SK-N-SH (cell line): ENCODE data around the gene HEXD. TPM values are rescaled to one million over a fixed set of nuclear protein-coding genes. Genes with fewer than 3 reads are reported as not detected.

Experiments
- CHD2 ChIP-seq: fragments of 150-350 bp; IDR thresholded peaks from 2 replicates; pipeline ENCODE4 v1.6.1; 2018; ENCODE audit warnings: low read length; ENCODE audit not compliant: partially characterized antibody
- ELF1 ChIP-seq: IDR thresholded peaks from 2 replicates; pipeline ENCODE4 v1.4.0; 2012
- EP300 ChIP-seq, 2 experiments: IDR thresholded peaks; 2 replicates each; pipeline versions ENCODE4 v1.4.0 to v1.6.1; 2012; ENCODE audit warnings: borderline replicate concordance in 1 of 2, low read depth in 1 of 2, low read length in 1 of 2
- EZH2phosphoT487 ChIP-seq: fragments of 200-600 bp; sonication (generic); IDR thresholded peaks from 2 replicates; pipeline ENCODE4 v1.6.1; 2017; ENCODE audit warnings: low read depth, mixed run types, mild to moderate bottlenecking, antibody characterized with exemption, moderate library complexity, borderline replicate concordance
- FOSL2 ChIP-seq: IDR thresholded peaks from 2 replicates; pipeline ENCODE4 v1.4.0; 2012; ENCODE audit warnings: low read depth, mild to moderate bottlenecking, moderate library complexity, borderline replicate concordance
- FOXJ3 ChIP-seq: sonication (generic); formaldehyde crosslinking; IDR thresholded peaks from 2 replicates; pipeline ENCODE4 v1.5.1; 2020; ENCODE audit warnings: mild to moderate bottlenecking, missing genetic modification reagents
- FOXM1 ChIP-seq: IDR thresholded peaks from 2 replicates; pipeline ENCODE4 v1.4.0; 2012; ENCODE audit warnings: low read depth, mild to moderate bottlenecking
- GATA2 ChIP-seq: sonication (generic); formaldehyde crosslinking; IDR thresholded peaks from 2 replicates; pipeline ENCODE4 v1.5.0; 2020; ENCODE audit warnings: mild to moderate bottlenecking, missing genetic modification reagents
- JUND ChIP-seq: IDR thresholded peaks from 2 replicates; pipeline ENCODE4 v1.4.0; 2012
- MEF2A ChIP-seq: IDR thresholded peaks from 2 replicates; pipeline ENCODE4 v1.4.0; 2012; ENCODE audit warnings: low read depth, borderline replicate concordance
- MXI1 ChIP-seq: IDR thresholded peaks from 2 replicates; pipeline ENCODE4 v1.6.1; 2012; ENCODE audit warnings: mild to moderate bottlenecking, low read depth, low read length, improper control_type of control experiment
- NFIC ChIP-seq: IDR thresholded peaks from 2 replicates; pipeline ENCODE4 v1.4.0; 2012; ENCODE audit warnings: borderline replicate concordance
- NRF1 ChIP-seq: IDR thresholded peaks from 2 replicates; pipeline ENCODE4 v1.6.1; 2012; ENCODE audit warnings: low read depth, mild to moderate bottlenecking, low read length
- POLR2AphosphoS5 ChIP-seq: IDR thresholded peaks from 2 replicates; pipeline ENCODE4 v1.6.1; 2012; ENCODE audit warnings: low read depth, low read length
- RAD21 ChIP-seq: IDR thresholded peaks from 2 replicates; pipeline ENCODE4 v1.6.1; 2012; ENCODE audit warnings: mild to moderate bottlenecking, low read length
- RCOR1 ChIP-seq: fragments of 150-350 bp; IDR thresholded peaks from 2 replicates; pipeline ENCODE4 v1.6.1; 2017; ENCODE audit warnings: antibody characterized with exemption, low read length
- RFX5 ChIP-seq: IDR thresholded peaks from 2 replicates; pipeline ENCODE4 v1.6.1; 2012; ENCODE audit warnings: mild to moderate bottlenecking, improper control_type of control experiment, low read length
- RXRA ChIP-seq: IDR thresholded peaks from 2 replicates; pipeline ENCODE4 v1.4.0; 2012; ENCODE audit warnings: low read depth, mild to moderate bottlenecking, borderline replicate concordance
- SIN3A ChIP-seq: IDR thresholded peaks from 2 replicates; pipeline ENCODE4 v1.6.1; 2012; ENCODE audit warnings: low read depth, mild to moderate bottlenecking, low read length, moderate library complexity, borderline replicate concordance
- TAF1 ChIP-seq: IDR thresholded peaks from 2 replicates; pipeline ENCODE4 v1.6.1; 2012; ENCODE audit warnings: low read depth, mild to moderate bottlenecking, low read length, moderate library complexity, borderline replicate concordance
- TCF12 ChIP-seq: IDR thresholded peaks from 2 replicates; pipeline ENCODE4 v1.4.0; 2012
- YY1 ChIP-seq: IDR thresholded peaks from 2 replicates; pipeline ENCODE4 v1.4.0; 2012; ENCODE audit warnings: low read depth, mild to moderate bottlenecking
- polyA plus RNA-seq, 3 experiments: library from polyadenylated mRNA; depleted of rRNA; stranded (reverse); fragments of >200 nt; gene quantifications; 2 replicates each; pipeline ENCODE4 v1.2.3, GENCODE V29; 2012
- TF ChIP-seq, protein P1 (sequence below): IDR thresholded peaks from 2 replicates; pipeline ENCODE4 v1.6.1; 2012; ENCODE audit warnings: mild to moderate bottlenecking, low read depth, low read length, moderate library complexity
- TF ChIP-seq, protein P2 (sequence below): IDR thresholded peaks from 2 replicates; pipeline ENCODE4 v1.4.0; 2012; ENCODE audit warnings: low read depth
- TF ChIP-seq, protein P3 (sequence below): fragments of 150-350 bp; IDR thresholded peaks from 2 replicates; pipeline ENCODE4 v1.6.1; 2016; ENCODE audit warnings: mild to moderate bottlenecking, low read depth, low read length
- TF ChIP-seq, protein P4 (sequence below): IDR thresholded peaks from 2 replicates; pipeline ENCODE4 v1.4.0; 2012; ENCODE audit warnings: low read depth, borderline replicate concordance
- TF ChIP-seq, protein P5 (sequence below): IDR thresholded peaks from 2 replicates; pipeline ENCODE4 v1.4.0; 2012; ENCODE audit warnings: low read depth, borderline replicate concordance

Gene HEXD
- polyA plus RNA-seq, 1 of the 3 experiments (the other 2 are of a cell fraction): 38.8 TPM

DNA sequence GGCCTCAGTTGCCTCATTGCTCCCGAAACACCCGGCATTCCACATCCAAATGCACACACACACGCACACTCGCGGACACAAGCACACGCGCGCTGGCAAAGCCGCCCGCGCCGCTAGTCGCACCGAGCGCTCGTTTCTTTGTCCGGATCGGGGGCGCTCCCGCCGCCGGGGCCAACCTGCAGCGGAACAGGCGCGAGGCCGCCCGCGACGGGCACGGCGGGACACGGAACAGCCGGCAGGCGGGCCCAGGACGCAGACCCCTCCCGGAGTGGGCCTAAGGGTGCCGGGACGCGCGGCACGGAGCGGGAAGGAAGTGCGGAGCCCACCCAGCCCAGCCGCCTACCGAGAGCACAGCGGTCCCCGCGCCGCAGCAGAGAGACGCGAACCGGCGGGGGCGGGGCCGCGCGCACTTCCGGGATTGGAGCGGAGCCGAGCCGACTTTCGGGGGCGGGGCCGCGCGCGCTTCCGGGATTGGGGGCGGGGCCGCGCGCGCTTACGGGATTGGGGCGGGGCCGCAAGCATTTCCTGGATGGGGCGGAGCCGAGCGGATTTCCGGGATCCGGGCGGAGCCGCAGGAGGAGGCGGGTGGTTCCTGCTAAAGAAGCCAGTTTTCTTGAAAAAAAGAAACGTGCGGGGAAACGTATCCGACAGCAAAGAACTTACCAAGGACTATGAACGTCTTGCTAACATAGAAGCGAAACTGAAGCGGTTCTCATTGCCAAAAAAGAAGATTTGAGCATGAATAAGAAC, 32.4 kb downstream of the HEXD start, which contains the start of gene CYBC1 (continued):
- TF ChIP-seq, protein P1, sequence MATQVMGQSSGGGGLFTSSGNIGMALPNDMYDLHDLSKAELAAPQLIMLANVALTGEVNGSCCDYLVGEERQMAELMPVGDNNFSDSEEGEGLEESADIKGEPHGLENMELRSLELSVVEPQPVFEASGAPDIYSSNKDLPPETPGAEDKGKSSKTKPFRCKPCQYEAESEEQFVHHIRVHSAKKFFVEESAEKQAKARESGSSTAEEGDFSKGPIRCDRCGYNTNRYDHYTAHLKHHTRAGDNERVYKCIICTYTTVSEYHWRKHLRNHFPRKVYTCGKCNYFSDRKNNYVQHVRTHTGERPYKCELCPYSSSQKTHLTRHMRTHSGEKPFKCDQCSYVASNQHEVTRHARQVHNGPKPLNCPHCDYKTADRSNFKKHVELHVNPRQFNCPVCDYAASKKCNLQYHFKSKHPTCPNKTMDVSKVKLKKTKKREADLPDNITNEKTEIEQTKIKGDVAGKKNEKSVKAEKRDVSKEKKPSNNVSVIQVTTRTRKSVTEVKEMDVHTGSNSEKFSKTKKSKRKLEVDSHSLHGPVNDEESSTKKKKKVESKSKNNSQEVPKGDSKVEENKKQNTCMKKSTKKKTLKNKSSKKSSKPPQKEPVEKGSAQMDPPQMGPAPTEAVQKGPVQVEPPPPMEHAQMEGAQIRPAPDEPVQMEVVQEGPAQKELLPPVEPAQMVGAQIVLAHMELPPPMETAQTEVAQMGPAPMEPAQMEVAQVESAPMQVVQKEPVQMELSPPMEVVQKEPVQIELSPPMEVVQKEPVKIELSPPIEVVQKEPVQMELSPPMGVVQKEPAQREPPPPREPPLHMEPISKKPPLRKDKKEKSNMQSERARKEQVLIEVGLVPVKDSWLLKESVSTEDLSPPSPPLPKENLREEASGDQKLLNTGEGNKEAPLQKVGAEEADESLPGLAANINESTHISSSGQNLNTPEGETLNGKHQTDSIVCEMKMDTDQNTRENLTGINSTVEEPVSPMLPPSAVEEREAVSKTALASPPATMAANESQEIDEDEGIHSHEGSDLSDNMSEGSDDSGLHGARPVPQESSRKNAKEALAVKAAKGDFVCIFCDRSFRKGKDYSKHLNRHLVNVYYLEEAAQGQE: no peak
- TF ChIP-seq FOXJ3 (no peak), NRF1 (peak; percentile 3; the same call in 1 of the 2 replicates), EP300 (IDR thresholded peaks at IDR 0.05; ENCODE audit: borderline replicate concordance in 1 of 2, low read depth in 1 of 2, low read length in 1 of 2) (peak in 1 of 2 experiments; percentile 53; a peak in 1 of 4 replicates), MXI1 (peak; percentile 91), RXRA (no peak), NFIC (peak; percentile 68), GATA2 (no peak), ELF1 (peak; percentile 100), MEF2A (no peak), FOSL2 (0 out of 2 replicates have a peak, but pooled peaks have one; percentile 1), SIN3A (no peak; the same call in 1 of the 2 replicates), POLR2AphosphoS5 (peak; percentile 97), YY1 (no peak), RCOR1 (no peak; the same call in 1 of the 2 replicates), RAD21 (no peak), FOXM1 (0 out of 2 replicates have a peak, but pooled peaks have one; percentile 24), RFX5 (no peak), EZH2phosphoT487 (no peak), TCF12 (peak; percentile 33; the same call in 1 of the 2 replicates), JUND (no peak), CHD2 (peak; percentile 78), TAF1 (peak; percentile 61; the same call in 1 of the 2 replicates)
- TF ChIP-seq, protein P2, sequence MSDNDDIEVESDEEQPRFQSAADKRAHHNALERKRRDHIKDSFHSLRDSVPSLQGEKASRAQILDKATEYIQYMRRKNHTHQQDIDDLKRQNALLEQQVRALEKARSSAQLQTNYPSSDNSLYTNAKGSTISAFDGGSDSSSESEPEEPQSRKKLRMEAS: peak; percentile 69
- TF ChIP-seq, protein P3, sequence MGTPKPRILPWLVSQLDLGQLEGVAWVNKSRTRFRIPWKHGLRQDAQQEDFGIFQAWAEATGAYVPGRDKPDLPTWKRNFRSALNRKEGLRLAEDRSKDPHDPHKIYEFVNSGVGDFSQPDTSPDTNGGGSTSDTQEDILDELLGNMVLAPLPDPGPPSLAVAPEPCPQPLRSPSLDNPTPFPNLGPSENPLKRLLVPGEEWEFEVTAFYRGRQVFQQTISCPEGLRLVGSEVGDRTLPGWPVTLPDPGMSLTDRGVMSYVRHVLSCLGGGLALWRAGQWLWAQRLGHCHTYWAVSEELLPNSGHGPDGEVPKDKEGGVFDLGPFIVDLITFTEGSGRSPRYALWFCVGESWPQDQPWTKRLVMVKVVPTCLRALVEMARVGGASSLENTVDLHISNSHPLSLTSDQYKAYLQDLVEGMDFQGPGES: no peak
- TF ChIP-seq, protein P4, sequence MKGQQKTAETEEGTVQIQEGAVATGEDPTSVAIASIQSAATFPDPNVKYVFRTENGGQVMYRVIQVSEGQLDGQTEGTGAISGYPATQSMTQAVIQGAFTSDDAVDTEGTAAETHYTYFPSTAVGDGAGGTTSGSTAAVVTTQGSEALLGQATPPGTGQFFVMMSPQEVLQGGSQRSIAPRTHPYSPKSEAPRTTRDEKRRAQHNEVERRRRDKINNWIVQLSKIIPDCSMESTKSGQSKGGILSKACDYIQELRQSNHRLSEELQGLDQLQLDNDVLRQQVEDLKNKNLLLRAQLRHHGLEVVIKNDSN: peak; percentile 34; the same call in 1 of the 2 replicates
- TF ChIP-seq, protein P5, sequence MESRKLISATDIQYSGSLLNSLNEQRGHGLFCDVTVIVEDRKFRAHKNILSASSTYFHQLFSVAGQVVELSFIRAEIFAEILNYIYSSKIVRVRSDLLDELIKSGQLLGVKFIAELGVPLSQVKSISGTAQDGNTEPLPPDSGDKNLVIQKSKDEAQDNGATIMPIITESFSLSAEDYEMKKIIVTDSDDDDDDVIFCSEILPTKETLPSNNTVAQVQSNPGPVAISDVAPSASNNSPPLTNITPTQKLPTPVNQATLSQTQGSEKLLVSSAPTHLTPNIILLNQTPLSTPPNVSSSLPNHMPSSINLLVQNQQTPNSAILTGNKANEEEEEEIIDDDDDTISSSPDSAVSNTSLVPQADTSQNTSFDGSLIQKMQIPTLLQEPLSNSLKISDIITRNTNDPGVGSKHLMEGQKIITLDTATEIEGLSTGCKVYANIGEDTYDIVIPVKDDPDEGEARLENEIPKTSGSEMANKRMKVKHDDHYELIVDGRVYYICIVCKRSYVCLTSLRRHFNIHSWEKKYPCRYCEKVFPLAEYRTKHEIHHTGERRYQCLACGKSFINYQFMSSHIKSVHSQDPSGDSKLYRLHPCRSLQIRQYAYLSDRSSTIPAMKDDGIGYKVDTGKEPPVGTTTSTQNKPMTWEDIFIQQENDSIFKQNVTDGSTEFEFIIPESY: no peak
